B cell (primary cell): ENCODE data around the gene ZRANB1.

Experiments used
- EZH2 ChIP-seq: IDR thresholded peaks from 2 replicates; pipeline ENCODE4 v1.6.1; 2012; ENCODE audit warnings: borderline replicate concordance, low read depth, mild to moderate bottlenecking, moderate library complexity, low read length; ENCODE audit not compliant: insufficient read depth, poor library complexity, severe bottlenecking
- TF ChIP-seq, protein P1 (sequence below): fragments of 200-600 bp; IDR thresholded peaks from one replicate; pipeline ENCODE4 v1.8.0; 2022; ENCODE audit warnings: antibody characterized with exemption, mild to moderate bottlenecking

DNA sequence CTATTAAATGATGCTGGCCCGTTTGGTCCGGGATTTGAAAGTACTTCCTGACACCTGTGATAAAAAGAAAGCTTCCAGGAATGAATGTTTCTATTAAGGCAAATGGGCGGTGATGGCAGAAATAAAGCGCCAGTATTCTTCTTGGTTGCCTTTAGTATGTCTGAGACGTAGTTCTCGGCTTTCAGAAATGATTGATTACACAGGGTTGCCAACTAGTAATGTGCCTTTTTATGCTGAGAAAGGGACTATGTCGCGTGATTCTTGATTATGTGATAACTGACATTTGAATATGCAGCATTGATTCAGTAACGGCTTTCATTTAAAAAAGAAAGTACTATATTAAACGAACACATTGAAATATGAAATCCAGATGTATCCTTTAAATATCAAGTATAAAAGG lies 13.9 kb downstream of the ZRANB1 start:
- TF ChIP-seq, protein P1, sequence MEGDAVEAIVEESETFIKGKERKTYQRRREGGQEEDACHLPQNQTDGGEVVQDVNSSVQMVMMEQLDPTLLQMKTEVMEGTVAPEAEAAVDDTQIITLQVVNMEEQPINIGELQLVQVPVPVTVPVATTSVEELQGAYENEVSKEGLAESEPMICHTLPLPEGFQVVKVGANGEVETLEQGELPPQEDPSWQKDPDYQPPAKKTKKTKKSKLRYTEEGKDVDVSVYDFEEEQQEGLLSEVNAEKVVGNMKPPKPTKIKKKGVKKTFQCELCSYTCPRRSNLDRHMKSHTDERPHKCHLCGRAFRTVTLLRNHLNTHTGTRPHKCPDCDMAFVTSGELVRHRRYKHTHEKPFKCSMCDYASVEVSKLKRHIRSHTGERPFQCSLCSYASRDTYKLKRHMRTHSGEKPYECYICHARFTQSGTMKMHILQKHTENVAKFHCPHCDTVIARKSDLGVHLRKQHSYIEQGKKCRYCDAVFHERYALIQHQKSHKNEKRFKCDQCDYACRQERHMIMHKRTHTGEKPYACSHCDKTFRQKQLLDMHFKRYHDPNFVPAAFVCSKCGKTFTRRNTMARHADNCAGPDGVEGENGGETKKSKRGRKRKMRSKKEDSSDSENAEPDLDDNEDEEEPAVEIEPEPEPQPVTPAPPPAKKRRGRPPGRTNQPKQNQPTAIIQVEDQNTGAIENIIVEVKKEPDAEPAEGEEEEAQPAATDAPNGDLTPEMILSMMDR: no peak
- no peak for TF ChIP-seq EZH2
